ENCODE measurements around the gene TMEM131L. TPM values are rescaled to one million over a fixed set of nuclear protein-coding genes. Genes with fewer than 3 reads are reported as not detected.
"Not testable (repeated sequence)": the region's sequence is repeated elsewhere in the genome, so short reads cannot be mapped to it uniquely, and the experiment has no call there.

The TMEM131L gene
- total RNA-seq, 3 donors from 2014 or later: 18.7 to 22.0 (median 19.5) TPM

- Histone ChIP-seq H3K36me3 (no peaks in the 10 kb centered on the region), H3K4me3 (no peak overlapping the region), H3K27me3 (no peaks in the 10 kb centered on the region), H3K27ac (no peak overlapping the region), H3K4me1 (no peaks in the 10 kb centered on the region), H3K9me3 (no peaks in the 10 kb centered on the region)
- DNase-seq (ENCODE audit: low spot score in 2 of 2): no peak
- TF ChIP-seq POLR2A (IDR thresholded peaks at IDR 0.05) (no peak), POLR2AphosphoS5 (IDR thresholded peaks at IDR 0.05) (no peak)
- TF ChIP-seq, protein P1, sequence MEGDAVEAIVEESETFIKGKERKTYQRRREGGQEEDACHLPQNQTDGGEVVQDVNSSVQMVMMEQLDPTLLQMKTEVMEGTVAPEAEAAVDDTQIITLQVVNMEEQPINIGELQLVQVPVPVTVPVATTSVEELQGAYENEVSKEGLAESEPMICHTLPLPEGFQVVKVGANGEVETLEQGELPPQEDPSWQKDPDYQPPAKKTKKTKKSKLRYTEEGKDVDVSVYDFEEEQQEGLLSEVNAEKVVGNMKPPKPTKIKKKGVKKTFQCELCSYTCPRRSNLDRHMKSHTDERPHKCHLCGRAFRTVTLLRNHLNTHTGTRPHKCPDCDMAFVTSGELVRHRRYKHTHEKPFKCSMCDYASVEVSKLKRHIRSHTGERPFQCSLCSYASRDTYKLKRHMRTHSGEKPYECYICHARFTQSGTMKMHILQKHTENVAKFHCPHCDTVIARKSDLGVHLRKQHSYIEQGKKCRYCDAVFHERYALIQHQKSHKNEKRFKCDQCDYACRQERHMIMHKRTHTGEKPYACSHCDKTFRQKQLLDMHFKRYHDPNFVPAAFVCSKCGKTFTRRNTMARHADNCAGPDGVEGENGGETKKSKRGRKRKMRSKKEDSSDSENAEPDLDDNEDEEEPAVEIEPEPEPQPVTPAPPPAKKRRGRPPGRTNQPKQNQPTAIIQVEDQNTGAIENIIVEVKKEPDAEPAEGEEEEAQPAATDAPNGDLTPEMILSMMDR (IDR thresholded peaks at IDR 0.05): no peak
- intact Hi-C loops (cut with DNase I; ENCODE audit: low total_unique reads): no loop called here
Measured at GRCh38 chr4:153555730-153556434, 89.7 kb downstream of the TMEM131L start.

- no peak overlapping the region for H3K27ac ChIP-seq
- H3K9me3 ChIP-seq: no peaks in the 10 kb centered on the region
Measured at GRCh38 chr4:153556435-153556815, 90.3 kb downstream of the TMEM131L start.

DNA sequence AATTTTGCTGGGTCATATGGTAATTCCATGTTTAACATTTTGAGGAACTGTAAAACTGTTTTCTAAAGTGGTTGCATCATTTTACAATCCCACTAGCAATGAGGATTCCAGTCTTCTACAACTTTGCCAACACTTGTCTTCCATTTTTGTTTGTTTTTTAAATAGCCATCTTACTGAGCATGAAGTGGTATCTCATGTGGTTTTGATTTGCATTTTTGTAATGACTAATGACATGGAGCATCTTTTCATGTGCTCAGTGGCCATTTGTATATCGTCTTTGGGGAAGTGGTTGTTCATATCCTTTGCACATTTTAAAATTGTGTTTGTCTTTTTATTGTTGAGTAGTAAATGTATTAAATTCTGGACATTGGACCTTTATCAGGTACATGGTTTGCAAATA, 94.7 kb downstream of the TMEM131L start:
- Histone ChIP-seq H3K27ac (no peak overlapping the region), H3K27me3 (no peaks in the 10 kb centered on the region), H3K4me1 (no peaks in the 10 kb centered on the region), H3K9me3 (no peaks in the 10 kb centered on the region), H3K36me3 (no peaks in the 10 kb centered on the region), H3K4me3 (no peak overlapping the region)
- intact Hi-C loops (cut with DNase I; ENCODE audit: low total_unique reads): no loop called here
- TF ChIP-seq POLR2AphosphoS5 (IDR thresholded peaks at IDR 0.05) (no peak), POLR2A (IDR thresholded peaks at IDR 0.05) (no peak)
- TF ChIP-seq, protein P1 (IDR thresholded peaks at IDR 0.05): no peak
- no peak for DNase-seq (ENCODE audit: low spot score in 2 of 2)

More at GRCh38 chr4:153556435-153556815, 90.3 kb downstream of the TMEM131L start:
- intact Hi-C loops (cut with DNase I; ENCODE audit: low total_unique reads): no loop called here
- Histone ChIP-seq H3K27me3 (no peaks in the 10 kb centered on the region), H3K4me1 (no peaks in the 10 kb centered on the region), H3K4me3 (no peak overlapping the region), H3K36me3 (no peaks in the 10 kb centered on the region)
- DNase-seq (ENCODE audit: low spot score in 2 of 2): no peak
- TF ChIP-seq, protein P1 (IDR thresholded peaks at IDR 0.05): no peak

DNA sequence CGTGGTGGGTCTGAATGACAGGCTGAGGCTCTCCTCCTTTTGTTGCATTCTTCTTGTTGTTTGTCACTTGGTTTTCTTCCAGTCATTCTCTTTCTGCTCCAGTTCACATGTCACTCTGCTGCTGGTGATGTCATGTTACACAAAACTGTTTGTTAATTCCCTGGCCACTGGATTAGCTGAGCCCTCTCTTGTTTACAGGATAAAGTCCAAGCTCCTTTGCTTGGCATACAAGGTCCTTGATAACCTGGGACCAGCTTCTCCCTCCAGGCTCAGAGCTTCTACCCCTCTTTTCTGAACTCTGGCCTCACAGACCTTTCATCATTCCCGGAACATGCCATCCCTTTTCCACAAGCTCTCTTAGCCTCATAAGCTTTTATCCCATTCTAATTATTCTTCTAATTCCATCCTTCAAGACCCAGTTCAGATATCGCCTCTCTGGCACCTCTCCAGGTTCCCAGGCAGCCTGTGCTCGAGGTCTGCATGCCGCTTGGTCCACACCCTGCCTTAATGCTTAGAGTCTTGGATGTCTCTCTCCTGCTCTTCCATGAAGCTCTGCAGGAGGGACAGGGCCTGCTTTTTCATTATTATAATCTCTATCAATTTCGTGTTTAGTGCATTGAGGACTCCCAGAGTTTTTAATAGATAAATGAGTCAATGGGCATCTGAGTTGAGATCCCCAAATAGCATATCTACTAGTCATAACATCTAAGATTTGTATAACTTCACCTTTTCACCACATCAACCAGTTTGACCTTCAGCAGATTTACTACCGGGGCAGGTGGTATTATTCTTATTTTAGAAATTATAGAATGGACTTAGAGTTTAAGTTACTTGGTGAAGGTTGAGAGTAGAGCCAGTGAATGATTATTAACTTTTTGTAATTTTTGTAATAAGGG, 98.7 kb downstream of the TMEM131L start:
- Histone ChIP-seq H3K27ac (no peak overlapping the region), H3K36me3 (no peaks in the 10 kb centered on the region), H3K27me3 (no peaks in the 10 kb centered on the region), H3K4me3 (no peak overlapping the region), H3K9me3 (no peaks in the 10 kb centered on the region), H3K4me1 (no peaks in the 10 kb centered on the region)
- TF ChIP-seq, protein P1 (IDR thresholded peaks at IDR 0.05): no peak
- no peak for TF ChIP-seq POLR2AphosphoS5 (IDR thresholded peaks at IDR 0.05)
- no peak for TF ChIP-seq POLR2A (IDR thresholded peaks at IDR 0.05)
- intact Hi-C loops (cut with DNase I; ENCODE audit: low total_unique reads): no loop called here
- no peak for DNase-seq (ENCODE audit: low spot score in 2 of 2)

DNA sequence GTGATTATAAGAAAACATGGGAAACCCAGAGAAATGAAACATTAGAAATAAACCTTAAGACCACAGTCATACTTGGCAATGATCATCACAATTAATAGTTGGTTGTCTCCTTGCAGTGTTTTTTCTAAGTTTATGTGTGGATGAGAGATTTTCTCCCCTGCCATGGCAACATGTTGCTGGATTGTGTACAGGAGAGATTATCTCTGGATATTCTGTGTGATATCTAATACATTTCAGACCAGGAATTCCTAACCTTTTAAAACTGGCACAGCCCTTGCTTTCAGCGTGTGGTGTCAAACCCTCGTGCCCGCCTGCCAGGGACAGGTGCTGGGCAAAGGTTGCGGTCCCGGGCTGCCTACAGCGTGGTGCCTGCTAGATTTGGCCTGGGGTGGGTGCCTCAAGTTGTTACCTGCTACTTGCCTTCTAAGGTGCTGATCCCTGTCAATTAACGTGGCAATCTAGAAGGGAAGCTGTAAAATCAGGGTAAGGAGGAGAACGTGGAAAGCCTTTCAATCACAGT, 100.5 kb downstream of the TMEM131L start:
- H3K27ac ChIP-seq: no peak overlapping the region
- DNase-seq (ENCODE audit: low spot score in 2 of 2): no peak
- intact Hi-C loops (cut with DNase I; ENCODE audit: low total_unique reads): no loop called here

GRCh38 chr4:153567660-153568059, 101.5 kb downstream of the TMEM131L start:
- H3K4me3 ChIP-seq; H3K36me3 ChIP-seq; H3K4me1 ChIP-seq; intact Hi-C loops (cut with DNase I; ENCODE audit: low total_unique reads); H3K27me3 ChIP-seq; DNase-seq (ENCODE audit: low spot score in 2 of 2); H3K27ac ChIP-seq; H3K9me3 ChIP-seq: not testable (repeated sequence)

More for the DNA sequence above, 100.5 kb downstream of the TMEM131L start:
- TF ChIP-seq POLR2AphosphoS5 (IDR thresholded peaks at IDR 0.05) (no peak), POLR2A (IDR thresholded peaks at IDR 0.05) (no peak)
- TF ChIP-seq, protein P1 (IDR thresholded peaks at IDR 0.05): no peak
- no peaks in the 10 kb centered on the region for H3K36me3 ChIP-seq
- H3K4me1 ChIP-seq: no peaks in the 10 kb centered on the region
- no peaks in the 10 kb centered on the region for H3K27me3 ChIP-seq
- no peaks in the 10 kb centered on the region for H3K9me3 ChIP-seq
- H3K4me3 ChIP-seq: no peak overlapping the region
